SK-N-DZ (cell line): Measurements from ENCODE around the gene IMMP2L.
"Not testable (repeated sequence)": the region's sequence is repeated elsewhere in the genome, so short reads cannot be mapped to it uniquely, and the experiment has no call there.

Source experiments
- DNase-seq: peaks from one replicate; pipeline ENCODE4 v3.0.0-alpha.2; 2015; ENCODE audit warnings: low spot score

The IMMP2L gene

GRCh38 chr7:111264981-111265380, 297.3 kb downstream of the IMMP2L start:
- no peak for DNase-seq

DNA sequence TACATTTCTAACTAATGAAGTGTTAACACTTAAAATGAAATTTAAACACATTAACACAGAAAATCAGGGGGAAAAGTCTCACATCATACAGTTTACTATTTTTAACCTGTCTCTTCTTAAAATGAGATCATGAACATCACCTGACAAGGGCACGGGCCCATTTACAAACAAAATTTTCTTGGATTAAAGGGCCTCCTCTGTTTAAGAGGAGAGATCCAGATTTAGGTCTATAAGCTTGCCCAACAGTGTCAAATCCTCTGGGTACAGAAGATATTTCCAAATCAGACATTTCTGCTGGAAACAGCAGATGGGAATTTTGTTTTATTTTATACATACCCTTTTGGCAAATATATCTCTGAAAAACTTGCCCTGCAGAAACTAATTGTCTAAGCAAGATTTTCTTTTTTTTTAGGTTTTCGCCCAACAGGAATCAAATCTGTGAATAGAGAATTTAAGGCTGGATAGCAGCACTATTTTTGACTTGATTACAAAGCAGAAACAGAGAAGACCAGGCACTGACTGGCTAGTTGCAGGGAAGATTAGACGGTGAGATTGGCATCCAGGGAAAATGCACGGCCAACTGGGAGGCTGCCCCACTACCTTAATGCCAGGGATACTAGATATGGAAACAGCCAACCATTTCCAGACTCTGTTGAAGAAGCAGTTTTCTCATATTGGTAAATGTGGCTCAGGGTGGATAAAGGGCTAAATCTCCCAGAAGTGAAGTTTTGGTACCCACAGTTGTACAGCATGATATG, 298.0 kb downstream of the IMMP2L start:
- DNase-seq, result no peak

- DNase-seq, result peak; percentile 43
Observed at GRCh38 chr7:111262293-111263116, 299.8 kb downstream of the IMMP2L start.

DNA sequence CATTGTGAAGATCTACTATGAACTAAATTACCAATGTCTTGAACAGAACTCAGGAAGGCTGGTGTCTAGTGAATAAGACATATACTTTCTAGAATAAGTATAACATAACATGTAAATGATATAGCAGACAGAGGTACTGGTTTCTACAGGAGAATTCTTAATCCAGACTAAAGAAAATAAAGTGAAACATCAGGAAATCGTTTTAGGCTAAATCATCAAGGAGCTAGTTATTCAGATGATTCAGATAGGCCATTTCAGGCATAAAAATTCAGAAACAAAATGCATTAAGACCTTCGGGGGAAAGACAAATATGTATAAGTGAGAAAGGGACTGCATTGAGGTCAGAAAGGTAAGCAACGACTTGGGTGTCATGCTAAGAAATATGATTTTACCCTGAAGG, 300.8 kb downstream of the IMMP2L start:
- DNase-seq, result no peak

GRCh38 chr7:111259991-111260390, 302.3 kb downstream of the IMMP2L start:
- DNase-seq, result no peak

GRCh38 chr7:111256391-111256790, 305.9 kb downstream of the IMMP2L start:
- no peak for DNase-seq

GRCh38 chr7:111255576-111255975, 306.7 kb downstream of the IMMP2L start:
- DNase-seq, result no peak

DNA sequence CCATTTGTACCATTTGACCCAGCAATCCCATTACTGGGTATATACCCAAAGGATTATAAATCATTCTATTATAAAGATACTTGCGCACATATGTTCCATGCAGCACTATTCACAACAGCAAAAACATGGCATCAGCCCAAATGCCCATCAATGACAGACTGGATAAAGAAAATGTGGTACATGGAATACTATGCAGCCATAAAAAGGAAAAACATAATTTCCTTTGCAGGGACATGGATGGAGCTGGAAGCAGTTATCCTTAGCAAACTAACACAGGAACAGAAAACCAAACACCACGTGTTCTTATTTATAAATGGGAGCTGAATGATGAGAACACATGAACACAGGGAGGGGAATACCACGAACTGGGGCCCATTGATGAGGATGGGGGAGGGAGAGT, 310.9 kb downstream of the IMMP2L start:
- DNase-seq, result not testable (repeated sequence)

DNA sequence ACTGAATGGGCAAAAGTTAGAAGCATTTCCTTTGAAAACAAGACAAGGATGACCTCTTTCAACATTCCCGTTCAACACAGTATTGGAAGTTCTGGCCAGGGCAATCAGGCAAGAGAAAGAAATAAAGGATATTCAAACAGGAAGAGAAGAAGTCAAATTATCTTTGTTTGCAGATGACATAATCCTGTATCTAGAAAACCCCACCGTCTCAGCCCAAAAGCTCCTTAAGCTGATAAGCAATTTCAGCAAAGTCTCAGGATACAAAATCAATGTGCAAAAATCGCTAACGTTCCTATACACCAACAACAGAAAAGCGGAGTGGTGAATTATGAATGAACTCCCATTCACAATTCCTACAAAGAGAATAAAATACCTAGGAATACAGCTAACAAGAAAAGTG, 312.5 kb downstream of the IMMP2L start:
- DNase-seq, result not testable (repeated sequence)

DNA sequence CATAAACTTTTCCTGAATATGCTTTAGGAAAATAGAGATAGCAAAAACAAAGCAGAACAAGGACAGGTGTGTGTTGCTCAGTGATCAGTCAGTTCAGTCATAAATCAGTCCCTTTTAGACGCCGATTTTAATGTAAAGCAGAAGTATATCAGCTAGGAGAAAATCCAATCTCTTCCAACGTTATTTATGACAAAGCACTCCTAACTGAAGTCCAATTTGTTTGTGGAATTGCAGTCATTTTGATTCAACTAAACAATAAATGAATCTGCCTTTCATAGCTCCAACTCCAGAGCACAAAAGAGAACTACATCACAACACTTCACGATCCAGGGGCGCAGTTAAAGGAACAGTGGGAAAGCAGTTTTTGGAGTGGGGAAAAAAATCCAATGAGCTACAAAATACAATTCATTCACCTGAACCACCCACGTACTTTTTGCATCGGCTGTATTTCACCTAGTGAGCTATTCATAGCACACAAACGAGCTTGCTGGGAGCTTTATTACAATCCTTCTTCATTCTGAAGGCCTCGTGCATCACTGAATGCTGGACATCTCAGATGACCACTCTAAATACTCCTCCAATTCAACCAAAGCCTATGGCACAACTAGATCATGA, 320.0 kb downstream of the IMMP2L start:
- DNase-seq, result peak; percentile 75

GRCh38 chr7:111240371-111240770, 321.9 kb downstream of the IMMP2L start:
- peak; percentile 47 for DNase-seq

DNA sequence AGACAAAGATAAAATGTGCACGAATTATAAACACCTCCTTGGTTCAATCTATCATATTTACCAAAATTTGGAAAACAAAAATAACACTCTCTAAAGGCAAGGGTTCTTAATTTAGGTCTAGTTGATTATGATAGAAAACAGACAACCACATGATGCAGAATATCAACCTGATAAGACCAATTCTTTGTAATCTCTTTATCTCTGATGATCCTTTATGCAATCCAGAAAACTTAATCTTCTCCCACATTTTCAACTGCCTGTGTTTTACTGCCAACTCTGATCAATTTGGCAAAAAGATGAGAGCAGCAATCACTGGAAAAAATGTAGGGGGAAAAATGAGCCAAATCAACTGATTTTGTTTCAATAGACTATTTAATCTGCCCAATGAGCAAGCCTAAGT, 322.9 kb downstream of the IMMP2L start:
- peak; percentile 81 for DNase-seq

GRCh38 chr7:111238886-111239285, 323.4 kb downstream of the IMMP2L start:
- no peak for DNase-seq

GRCh38 chr7:111235709-111236108, 326.6 kb downstream of the IMMP2L start:
- no peak for DNase-seq

DNA sequence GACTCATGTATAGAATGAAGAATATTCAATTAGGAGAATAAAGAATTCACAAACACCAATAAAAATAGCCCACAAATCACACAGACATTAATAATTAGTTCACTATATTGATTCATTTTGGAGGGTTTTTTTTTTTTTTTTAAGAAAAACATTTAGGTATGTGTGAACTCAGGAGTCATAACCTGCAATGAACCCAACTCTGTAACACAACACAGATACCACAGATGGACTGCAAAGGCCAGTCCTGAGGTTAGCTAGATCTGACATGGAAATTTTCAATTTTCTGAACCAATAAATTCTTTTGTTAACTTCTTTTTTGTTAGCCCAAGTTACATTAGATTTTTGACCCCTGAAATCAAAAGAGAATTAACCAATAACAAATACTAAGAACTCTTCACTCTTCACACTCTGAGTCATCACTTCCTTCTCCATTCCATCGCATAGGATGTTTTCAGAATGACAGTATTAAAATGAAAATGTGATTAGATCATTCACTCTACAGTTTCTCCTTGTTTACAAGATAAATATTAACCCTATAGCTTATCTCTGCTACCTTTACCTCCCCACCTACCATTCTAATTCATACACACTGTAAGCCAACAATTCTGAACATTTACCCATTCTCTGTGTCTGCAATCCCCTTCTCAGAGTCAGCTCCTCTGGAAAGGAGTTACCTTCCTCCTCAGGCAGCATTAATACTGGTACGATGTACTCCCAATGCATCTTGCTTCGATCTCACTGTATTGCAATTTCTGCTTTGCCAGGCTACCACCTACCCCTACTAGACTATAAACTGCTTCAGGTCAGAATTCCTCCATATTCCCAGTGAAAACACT, 329.8 kb downstream of the IMMP2L start:
- DNase-seq, result no peak

- no peak for DNase-seq
Observed at GRCh38 chr7:111229916-111230315, 332.4 kb downstream of the IMMP2L start.

DNA sequence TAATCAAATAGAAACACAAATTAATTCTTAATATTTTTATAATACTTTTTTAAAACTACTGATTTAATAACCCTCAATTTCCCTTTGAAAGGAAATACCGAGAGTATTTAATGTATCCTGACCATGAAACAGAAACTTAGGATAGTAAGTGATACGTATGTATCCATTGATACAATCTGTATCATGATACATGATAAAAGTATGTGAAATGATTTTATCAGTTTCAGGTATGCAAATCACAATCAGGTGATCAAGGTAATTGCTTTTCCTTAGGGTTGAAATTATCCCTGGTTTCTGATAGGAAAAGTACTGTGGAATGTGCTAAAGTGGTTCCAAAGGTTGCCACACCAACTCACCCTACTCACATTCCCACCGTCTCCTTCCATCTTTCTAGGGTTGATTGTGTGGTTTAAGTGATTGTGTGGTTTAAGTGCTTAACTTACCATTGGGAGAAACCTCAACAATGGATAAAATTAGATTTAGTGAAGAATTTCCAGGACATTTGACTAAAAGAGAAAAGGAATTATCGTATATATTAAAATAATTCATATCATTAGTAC, 333.0 kb downstream of the IMMP2L start:
- DNase-seq, result no peak

DNA sequence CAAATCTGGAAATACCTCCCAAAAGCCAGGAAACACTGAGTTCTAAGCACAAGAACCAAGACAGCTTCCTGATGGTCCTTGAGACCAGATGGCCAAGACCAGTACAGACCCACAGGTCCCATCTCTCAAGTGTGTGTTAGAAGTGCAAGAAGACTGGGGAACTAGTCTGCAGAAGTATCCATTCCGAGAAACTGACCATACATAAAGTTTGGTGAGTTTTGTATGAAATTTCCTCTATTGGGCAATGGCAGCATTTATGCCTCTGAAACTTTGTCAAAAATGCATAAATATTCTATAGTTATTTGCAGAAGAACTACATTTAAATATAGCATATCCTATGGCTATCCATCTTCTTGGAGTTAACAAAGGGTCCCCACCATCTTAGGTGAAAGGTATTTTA, 333.9 kb downstream of the IMMP2L start:
- no peak for DNase-seq

GRCh38 chr7:111226800-111227199, 335.5 kb downstream of the IMMP2L start:
- no peak for DNase-seq

GRCh38 chr7:111224354-111225231, 337.7 kb downstream of the IMMP2L start:
- no peak for DNase-seq
